ENCODE measurements around the gene ESYT3.
"Not testable (repeated sequence)": the region's sequence is repeated elsewhere in the genome, so short reads cannot be mapped to it uniquely, and the experiment has no call there.

Gene ESYT3

GRCh38 chr3:138461896-138462295 is 27.5 kb downstream of the ESYT3 start:
- DNase-seq = no peak

GRCh38 chr3:138463724-138464490 is 29.5 kb downstream of the ESYT3 start:
- no peak for DNase-seq

GRCh38 chr3:138464491-138464860 is 30.1 kb downstream of the ESYT3 start:
- no peak for DNase-seq

- no peak for DNase-seq
These were observed 31.0 kb downstream of the ESYT3 start for GRCh38 chr3:138465451-138465850.

GRCh38 chr3:138465925-138466324 is 31.5 kb downstream of the ESYT3 start:
- no peak for DNase-seq

- DNase-seq = no peak
These were observed 33.5 kb downstream of the ESYT3 start for GRCh38 chr3:138467931-138468330.

GRCh38 chr3:138468451-138468850 is 34.0 kb downstream of the ESYT3 start:
- no peak for DNase-seq

GRCh38 chr3:138468886-138469285 is 34.5 kb downstream of the ESYT3 start:
- DNase-seq = no peak

GRCh38 chr3:138469874-138470273 is 35.5 kb downstream of the ESYT3 start:
- DNase-seq = no peak

- DNase-seq = no peak
These were observed 36.3 kb downstream of the ESYT3 start for GRCh38 chr3:138470687-138471086.

- DNase-seq = no peak
These were observed 37.1 kb downstream of the ESYT3 start for GRCh38 chr3:138471481-138471880.

- no peak for DNase-seq
These were observed 37.9 kb downstream of the ESYT3 start for GRCh38 chr3:138472141-138472825.

GRCh38 chr3:138473391-138473790 is 39.0 kb downstream of the ESYT3 start:
- no peak for DNase-seq

- no peak for DNase-seq
These were observed 39.7 kb downstream of the ESYT3 start for GRCh38 chr3:138474163-138474562.

- DNase-seq = no peak
These were observed 42.1 kb downstream of the ESYT3 start for GRCh38 chr3:138476526-138476925.

- DNase-seq = no peak
These were observed 42.7 kb downstream of the ESYT3 start for GRCh38 chr3:138477120-138477519.

GRCh38 chr3:138477801-138478200 is 43.4 kb downstream of the ESYT3 start:
- no peak for DNase-seq

GRCh38 chr3:138479438-138479863 is 45.0 kb downstream of the ESYT3 start:
- DNase-seq = no peak

- DNase-seq = not testable (repeated sequence)
These were observed 50.3 kb downstream of the ESYT3 start for GRCh38 chr3:138484672-138485071.

GRCh38 chr3:138486580-138486979 is 52.2 kb downstream of the ESYT3 start:
- DNase-seq = not testable (repeated sequence)

GRCh38 chr3:138491971-138492370 is 57.6 kb downstream of the ESYT3 start:
- no peak for DNase-seq

- no peak for DNase-seq
These were observed 58.7 kb downstream of the ESYT3 start for GRCh38 chr3:138492980-138493675.

GRCh38 chr3:138493804-138494606 is 59.6 kb downstream of the ESYT3 start:
- DNase-seq = peak; percentile 23
